ENCODE results near the gene RPTOR.

GRCh38 chr17:80531400-80531799 lies 13.2 kb upstream of the RPTOR start:
- TF ChIP-seq, protein P1, sequence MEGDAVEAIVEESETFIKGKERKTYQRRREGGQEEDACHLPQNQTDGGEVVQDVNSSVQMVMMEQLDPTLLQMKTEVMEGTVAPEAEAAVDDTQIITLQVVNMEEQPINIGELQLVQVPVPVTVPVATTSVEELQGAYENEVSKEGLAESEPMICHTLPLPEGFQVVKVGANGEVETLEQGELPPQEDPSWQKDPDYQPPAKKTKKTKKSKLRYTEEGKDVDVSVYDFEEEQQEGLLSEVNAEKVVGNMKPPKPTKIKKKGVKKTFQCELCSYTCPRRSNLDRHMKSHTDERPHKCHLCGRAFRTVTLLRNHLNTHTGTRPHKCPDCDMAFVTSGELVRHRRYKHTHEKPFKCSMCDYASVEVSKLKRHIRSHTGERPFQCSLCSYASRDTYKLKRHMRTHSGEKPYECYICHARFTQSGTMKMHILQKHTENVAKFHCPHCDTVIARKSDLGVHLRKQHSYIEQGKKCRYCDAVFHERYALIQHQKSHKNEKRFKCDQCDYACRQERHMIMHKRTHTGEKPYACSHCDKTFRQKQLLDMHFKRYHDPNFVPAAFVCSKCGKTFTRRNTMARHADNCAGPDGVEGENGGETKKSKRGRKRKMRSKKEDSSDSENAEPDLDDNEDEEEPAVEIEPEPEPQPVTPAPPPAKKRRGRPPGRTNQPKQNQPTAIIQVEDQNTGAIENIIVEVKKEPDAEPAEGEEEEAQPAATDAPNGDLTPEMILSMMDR (IDR thresholded peaks at IDR 0.05; ENCODE audit: low read depth, low read length) = no peak
- no peak for TF ChIP-seq EZH2phosphoT487 (IDR thresholded peaks at IDR 0.05; ENCODE audit: low read depth)
